HG03039 (cell line): ENCODE measurements around the gene SNX30.

Experiments used
- ATAC-seq: cut with Tn5 transposase; IDR thresholded peaks from one replicate; pipeline ENCODE4 v1.9.1; 2021; ENCODE audit warnings: mild to moderate bottlenecking, moderate library complexity; ENCODE audit not compliant: unreplicated experiment

The SNX30 gene

DNA sequence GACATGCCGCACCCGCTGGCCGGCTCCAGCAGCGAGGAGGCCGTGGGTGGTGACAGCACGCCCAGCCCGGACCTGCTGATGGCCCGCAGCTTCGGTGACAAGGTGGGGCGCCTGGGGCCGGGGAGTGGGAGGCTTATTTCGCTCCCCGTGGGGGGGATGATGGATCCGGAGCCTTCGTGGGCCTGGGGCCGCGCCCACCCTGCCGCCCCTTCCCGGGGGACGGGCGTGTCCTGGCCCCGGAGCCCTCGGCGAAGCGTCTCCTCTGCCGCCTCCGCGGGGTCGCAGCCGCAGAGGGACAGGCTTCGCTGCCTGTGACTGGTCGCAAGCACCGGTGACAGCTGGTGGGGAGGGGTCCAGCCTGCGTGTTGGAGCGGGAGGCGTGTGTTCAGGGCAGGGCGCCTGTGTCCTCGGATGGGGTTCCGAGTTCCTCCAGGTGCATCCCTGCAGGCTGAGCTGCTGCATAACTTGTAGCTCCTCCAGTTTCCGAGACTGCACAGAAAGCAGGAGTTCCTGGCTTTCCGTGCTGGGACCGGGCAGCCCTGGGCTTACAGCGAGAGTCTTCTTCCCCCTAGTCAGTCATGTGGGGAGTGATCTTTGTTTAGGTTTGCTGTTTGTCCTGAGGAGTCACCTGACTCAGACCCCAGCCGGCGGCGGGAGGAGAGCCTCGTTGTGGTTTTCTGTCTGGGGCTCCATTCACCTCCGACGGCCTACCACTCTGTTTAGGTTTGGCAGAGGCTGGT lies 666 bp downstream of the SNX30 start:
- peak; percentile 30 for ATAC-seq

DNA sequence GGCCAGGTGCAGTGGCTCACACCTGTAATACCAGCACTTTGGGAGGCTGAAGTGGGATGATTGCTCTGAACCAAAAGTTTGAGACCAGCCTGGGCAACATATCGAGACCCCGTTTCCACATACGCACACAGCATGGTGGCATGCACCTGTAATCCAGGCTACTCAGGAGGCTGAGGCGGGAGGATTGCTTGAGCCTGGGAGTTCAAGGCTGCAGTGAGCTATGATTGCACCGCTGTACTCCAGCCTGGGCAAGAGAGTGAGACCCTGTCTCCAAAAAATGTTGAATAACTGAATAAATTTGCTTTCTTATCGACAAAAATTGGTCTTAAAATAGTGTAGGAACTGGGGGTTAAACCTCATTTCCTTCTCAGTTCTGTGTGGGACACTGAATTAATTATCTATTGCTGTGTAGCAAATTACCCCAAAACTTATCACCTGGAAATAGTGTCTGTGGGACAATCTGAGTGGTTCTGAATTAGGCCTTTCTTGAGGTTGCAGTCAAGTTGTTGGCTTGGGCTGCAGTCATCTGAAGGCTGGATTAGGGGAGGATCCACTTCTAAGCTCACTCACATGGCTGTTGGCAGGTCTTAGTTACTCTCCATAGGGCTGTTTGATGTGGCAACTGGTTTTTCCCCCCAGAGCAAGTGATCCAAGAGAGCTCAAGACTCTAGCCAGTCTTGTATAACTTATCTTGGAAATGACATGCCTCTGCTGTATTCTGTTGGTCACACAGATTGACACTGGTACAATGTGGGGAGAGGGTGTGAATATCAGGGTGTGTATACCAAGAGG lies 2.0 kb downstream of the SNX30 start:
- ATAC-seq: no peak

DNA sequence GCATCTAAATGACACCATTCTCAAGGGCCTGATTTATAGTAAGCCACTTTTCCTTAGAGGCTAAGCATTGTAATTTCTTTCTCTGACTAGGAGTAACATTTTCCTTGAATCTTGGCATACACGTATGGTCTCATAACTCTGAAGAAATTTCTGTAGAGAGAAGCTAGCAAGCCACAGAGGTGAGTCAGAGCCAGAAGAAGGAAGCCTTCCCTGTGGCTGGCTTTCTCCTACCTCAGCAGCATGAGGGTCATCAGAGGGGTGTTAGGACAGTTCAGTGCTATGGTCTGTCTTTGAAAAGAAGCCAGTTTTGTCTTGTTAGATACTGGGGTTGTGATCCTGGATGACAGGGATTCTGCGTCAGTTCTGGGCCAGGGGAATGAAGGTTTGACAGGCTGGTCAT lies 3.2 kb downstream of the SNX30 start:
- no peak for ATAC-seq

DNA sequence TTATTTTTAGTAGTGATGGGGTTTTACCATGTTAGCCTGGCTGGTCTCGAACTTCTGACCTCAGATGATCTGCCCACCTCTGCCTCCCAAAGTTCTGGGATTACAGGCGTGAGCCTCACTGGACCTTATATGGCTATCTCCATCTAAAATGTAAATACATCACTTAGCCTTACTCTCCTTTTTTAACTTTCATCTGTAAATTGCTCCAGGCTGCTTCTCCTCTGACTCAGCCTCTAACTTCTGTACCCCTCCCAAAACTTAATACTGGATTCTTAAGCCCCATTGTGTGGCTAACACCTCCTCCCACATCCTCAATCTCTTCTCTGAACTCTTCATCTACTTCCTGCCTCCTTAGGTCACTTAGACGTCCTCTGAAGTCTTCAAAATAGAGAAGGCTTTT lies 4.0 kb downstream of the SNX30 start:
- ATAC-seq: no peak

DNA sequence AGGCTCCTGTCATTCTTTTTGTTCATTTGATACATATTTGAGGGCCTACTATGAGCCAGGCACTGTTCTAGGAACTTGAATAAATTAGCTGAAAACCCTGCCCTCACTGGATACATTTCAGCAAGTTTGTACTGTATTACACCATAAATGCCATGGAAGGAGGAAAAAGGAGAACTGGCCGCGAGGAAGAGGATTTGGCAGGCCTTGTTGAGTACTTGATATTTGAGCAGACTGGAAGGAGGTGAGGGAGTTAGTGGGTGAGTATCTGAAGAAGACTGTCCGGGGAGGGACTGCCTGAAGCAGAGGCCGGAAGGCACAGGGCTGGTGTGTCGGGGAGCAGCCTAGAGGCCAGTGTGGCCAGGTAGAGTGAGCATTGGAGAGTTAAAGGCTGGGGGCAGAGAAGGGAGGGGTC lies 4.5 kb downstream of the SNX30 start:
- ATAC-seq: no peak

DNA sequence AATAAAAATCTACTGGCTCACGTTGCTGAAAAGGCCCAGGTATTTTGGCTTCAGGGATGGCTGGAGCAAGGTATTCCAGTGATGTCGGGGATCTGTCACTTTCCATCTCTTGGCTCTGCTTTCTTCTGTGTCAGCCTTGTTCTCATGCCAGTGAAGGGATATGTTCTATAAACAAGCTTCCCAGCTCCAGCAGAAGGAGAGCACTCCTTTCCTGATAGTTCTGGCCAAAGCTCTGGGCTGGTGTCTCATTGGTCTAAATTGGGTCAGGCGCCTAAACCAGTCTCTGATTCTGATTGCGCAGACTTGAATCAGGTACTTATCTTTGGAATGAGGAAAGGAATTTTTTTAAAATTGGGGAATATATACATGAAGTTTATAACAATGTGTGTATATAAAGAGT lies 5.1 kb downstream of the SNX30 start:
- no peak for ATAC-seq

DNA sequence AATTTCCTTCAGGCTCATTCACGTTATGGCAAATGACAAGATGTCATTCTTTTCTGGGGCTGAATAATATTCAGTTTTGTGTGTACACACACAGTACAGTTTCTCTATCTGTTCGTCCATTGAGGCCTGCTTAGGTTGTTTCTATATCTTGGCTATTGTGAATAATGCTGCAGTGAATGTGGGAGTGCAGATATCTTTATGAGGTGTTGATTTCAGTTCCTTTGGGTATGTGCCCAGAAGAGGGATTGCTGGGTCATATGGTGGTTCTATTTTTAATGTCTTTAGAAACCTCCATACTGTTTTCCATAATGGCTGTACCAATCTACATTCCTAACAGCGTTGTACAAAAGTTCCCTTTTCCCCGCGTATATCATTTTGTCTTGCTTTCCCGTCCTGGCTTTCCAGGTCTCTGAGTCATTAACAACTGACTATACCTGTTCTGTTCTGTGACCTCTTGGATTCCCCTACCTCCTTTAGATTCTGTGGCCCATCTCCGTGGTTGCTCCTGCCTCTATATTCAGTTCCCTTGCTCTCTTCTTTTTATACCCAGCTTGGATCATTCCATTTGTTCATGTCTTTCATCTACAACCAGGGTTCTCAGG lies 6.8 kb downstream of the SNX30 start:
- no peak for ATAC-seq

DNA sequence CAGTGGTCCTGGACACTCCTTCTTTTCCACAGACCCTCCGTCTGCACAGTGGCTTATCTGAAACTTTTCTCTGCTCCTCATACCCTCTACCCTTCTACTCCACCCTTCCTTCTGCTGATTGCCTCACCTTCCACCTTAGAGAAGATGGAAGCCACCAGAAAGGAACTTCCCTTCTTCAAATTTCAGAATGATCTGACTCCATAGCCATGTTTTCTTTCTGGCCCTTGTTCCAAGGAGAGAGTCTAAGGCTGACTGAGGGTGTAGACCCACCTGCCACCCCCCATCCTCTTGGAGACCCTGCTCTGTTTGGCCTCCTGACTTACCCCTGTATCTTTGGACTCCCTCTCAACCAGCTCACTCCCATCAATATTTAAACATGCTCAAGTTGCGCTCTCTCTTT lies 7.4 kb downstream of the SNX30 start:
- ATAC-seq: no peak

DNA sequence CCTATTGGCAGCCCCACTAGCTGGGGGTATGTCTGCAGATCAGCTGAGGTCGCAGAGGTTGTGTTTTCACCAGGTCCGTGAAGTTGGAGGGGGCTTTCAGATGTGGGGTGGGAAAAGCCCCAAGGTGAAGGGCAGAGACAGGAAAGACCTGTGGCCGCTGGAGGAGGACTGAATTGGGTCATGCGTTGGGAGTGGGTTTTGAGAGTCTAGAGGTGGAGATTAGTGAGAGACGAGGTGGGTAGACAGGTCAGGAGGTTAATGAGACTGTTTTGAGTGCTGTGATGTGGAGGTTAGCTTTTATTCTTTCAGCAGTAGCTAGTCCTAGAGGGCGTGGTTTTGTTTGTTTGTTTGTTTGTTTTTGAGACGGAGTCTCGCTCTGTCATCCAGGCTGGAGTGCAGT lies 10.3 kb downstream of the SNX30 start:
- ATAC-seq: no peak

DNA sequence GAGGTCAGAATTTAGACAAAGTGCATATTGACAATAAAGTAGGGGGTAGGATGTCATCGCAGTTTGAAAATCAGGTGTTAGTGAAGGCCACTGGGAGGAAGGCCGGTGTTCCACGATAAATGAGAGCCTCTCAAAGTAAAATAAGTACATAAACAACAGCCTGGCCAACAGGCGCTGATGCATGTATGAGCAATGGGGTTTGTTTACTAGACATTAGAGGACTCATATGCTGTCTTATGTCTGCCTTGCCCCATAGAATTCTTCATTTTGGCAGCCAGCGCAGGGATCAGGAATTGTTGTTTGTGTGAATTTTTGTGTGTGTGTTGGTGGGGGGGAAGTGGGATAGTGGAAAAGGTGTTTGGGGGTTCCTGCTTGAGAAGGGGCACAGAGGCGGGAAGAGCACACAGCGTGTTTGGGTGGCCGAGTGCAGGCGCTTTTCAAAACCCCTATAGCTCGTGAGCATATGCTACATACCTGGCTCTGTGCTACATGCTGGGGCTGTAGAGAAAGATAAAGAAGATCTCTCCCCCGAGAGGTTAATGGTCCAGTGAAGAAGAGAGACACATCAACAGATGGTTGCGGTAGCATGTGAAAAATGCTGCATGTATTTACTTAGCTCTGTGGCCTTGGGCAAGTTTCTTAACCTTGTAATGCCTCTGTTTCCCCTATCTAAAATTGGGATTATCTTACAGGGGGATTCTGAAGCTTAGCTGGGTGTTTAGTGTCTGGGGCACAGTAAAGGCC lies 11.5 kb downstream of the SNX30 start:
- no peak for ATAC-seq

DNA sequence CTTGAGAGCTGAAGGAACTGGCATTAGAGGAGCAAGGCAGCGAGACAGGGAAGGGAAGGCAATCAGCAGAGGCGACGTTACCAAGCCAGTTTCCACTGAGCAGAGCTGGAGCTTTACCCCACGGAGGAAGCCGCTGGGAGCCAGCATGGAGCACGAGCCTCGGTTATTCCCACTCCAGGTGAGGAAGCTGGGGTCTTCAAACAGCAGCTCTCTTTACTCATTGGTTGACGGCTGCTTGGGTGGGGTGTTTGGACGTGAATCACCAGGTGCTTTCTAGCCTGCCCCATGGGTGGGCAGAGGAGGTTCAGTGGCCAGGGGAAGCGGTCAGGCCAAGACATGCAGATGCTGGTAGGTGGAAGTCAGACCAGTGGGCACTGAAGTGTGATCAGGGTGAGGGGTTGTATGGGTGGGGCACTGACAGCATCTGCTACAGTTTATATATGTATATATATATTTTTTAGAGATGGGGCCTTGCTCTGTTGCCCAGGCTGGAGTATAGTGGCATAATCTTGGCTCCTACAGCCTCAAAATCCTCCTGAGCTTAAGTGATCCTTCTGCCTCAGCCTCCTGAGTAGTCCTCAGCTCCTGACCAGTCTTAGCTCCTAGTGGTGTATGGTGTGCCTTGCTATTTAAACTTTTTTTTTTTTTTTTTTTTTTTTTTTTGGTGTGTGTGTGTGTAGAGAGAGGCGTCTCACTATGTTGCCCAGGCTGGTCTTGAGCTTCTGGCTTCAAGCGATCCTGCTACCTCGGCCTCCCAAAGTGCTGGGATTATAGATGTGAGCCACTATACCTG lies 12.4 kb downstream of the SNX30 start:
- ATAC-seq: no peak

DNA sequence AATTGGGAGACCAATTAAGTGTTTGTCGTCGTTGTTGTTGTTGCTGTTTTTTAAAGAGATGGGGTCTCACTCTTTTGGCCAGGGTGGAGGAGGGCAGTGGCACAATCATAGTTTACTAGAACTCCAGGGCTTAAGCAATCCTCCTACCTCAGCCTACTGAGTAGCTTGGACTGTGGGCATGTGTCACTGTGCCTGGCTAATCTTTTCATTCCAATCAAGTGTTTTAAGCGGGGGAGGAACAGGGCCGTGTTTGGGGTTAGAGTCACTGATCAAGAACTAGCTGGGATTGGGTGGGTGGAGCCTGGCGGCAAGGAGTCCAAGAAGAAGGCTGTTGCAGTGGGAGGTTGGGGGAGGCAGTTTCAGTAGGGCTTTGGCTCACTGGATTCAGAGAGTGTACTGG lies 13.8 kb downstream of the SNX30 start:
- no peak for ATAC-seq

DNA sequence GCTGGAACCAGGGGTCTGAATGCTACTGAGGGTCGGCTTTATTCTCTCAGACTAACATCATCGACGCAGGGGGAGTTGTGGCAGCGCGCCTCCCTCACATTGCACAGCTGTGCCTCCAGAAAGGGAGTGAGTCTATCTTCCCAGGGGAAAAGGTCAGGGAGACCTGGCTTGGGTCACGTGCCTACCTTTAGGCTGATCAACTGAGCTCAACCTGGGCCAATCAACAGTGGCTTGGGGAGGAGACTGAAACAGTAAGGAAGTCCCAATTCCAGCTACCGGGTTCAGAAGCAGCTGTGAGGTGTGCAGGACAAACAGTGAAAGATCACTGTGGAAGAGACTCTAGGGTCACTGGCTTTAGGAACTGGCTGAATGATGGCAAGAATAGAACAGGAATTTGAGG lies 14.3 kb downstream of the SNX30 start:
- no peak for ATAC-seq

DNA sequence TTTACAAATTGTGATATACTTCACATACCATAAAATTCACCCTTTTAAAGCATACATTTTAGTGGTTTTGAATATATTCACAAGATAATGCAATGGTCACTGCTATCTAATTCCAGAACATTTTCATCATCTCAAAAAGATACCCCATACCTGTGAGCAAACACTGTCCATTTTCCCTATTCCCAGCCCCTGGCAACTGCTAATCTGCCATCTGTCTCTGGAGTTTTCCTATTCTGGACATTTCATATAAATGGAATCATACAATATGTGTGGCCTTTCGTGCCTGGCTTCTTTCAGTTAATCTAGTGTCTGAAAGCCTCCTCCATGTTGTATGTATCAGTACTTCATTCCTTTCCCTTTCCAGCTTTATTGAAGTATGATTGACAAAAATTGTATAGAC lies 14.7 kb downstream of the SNX30 start:
- ATAC-seq: no peak

DNA sequence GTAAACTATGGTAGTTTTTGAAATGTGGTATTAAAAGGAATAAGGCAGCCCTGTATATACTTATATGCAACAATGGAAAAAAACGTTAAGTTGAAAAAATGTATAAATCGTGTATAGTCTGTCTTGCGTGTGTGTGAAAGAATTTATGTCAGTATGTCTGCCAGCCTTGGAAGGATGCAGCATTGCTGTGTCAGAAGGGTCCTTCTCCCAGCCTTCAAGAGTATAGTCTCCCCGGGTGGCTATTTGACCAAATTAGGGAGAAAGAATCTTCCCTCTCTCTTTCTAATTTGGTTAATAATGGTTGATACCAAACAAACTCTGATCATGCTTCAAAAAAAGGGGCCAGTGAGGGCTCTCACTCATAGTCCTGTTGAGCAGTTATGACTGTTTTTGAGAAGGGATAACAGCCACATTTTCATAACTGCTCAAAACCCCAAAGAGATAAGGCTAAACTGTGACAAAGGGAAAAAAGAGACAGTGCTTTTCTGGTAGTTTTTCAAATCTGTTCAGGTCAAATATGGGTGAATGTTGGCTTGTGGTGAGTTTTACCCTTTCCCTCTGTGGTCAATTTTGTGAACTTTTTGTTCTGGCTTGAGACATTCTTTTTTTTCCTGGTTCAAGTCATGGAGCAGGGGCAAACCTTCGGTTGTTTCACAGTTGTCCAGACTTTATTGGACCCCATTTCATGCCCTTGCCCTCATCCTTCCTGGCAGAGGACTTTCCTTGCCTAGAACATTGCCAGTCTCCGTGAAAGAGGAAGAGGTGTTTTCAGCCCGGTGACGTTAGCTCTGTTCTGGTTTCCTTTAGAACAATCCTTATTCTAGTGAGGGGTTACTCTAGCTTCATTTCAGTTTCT lies 21.0 kb downstream of the SNX30 start:
- no peak for ATAC-seq

DNA sequence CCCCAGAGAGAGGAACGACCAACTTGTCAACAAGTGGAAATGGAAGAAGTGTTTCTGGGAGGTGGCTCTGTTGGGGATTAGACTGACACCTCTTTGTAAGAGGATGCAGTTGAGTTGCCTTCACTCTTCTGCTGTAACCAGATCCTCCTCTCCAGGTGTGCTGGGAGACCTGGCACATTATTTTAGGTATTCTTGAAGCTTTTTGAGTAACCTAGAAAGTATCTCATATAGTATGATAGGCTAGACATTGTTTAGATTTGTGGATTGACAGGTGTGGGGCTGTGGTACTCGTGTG lies 21.6 kb downstream of the SNX30 start:
- ATAC-seq: no peak

DNA sequence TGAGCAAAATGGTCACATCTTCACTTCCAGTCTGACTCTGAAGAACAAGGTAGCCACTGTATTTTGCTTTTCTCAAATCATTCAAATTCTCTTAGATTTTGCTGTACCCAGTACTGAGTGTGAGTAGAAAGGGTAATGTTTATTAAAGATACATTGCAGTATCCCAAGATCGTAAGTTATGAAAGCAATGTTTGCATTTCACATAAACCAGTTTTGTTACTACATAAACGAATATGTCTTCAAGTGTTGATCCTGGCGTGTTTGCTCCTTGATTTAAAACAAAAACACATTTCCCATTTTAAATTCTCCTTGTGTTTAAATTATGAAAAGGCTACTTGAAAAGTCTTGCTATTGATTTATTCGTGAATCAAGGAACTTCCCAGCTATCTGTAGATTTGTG lies 22.0 kb downstream of the SNX30 start:
- no peak for ATAC-seq

DNA sequence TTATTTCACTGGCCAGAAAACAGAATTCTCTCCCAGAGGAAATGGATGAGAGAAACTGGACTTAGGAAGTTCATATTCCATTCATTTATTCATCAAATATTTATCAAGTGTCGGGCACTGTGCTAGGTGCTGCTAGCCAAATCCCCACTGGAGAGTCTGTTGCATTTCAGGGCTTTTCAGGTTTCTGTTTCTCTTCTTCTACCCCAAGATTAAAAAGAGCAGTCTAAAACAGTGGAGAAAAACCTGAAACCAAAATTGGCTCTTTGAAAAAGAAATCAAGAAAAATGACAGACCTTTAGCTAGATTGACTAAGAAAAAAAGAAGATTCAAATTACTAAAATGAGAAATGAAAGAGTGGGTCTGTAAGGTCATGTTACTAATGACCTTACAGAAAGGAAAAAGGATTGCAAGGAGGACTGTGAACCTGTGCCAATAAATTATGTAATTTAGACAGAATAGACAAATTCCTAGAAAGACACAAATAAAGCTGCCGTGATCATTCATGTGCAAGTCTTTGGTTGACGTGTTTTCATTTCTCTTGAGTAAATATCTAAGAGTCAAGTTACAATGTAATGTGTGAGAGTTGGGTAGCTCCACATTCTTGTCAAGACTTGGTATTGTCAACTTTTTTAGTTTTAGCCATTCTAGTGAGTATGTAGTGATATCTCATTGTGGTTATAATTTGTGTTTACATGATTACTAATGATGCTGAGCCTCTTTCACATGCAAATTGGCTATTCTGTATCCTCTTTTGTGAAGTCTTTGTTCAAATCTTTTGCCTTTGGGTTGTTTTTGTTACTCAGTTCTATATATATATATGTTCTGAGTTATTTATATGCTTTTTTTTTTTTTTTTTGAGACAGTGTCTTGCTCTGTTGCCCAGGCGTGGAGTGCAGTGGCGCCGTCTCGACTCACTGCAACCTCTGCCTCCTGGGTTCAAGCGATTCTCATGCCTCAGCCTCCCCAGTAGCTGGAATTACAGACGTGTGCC lies 23.7 kb downstream of the SNX30 start:
- no peak for ATAC-seq

DNA sequence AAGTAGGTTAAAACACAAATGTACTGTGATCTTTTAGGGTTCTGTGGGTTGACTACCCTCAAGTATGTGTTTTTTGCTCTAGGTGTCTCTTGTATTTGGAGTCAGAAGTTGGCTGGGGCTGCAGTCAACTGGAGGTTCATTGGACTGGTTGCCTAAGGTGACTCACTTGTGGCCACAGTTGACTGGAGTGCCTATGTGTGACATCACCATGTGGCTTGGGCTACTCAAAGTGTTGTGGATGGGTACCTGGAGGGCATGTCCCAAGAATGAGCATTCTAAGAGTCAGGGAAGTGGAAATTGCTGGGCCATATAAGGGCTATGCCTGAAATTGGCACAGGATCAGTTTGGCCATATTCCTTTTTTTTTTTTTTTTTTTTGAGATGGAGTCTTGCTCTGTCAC lies 27.4 kb downstream of the SNX30 start:
- ATAC-seq: no peak
